ENCODE measurements around the gene NPR1.

DNA sequence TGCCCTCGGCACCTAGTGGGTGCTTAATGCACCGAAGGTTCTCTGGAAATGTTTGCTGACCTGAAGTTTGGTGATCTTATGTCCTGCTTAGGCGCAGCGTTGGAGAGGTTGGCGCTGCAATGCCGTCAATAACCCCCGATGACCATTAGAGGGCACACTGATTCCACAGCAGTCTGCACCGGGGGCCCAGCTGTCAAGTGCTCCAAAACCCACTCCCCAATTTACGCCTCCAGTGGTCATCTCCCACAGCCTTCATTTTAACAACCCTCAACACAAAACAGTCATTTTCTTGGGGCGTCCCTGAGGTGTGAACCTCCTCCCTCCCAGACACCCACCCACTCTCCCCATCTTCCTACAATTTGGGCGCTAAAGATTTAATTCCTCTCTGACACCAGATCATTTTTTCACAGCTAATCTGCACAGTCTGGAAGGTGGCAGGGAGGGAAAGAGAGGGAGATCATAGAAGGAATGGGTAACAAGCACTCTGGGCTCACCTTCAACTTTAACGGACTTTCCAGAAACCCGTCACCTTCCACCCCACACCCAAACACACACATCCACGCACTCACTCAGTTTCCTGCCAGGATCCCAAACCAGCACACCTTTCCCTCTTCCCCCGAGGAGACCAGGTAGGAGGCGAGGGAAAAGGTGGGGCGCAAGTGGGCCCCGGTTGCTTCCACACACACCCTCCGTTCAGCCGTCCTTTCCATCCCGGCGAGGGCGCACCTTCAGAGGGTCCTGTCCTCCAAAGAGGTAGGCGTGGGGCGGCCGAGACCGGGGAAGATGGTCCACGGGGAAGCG, 570 bp upstream of the NPR1 start:
- TF ChIP-seq, protein P1, sequence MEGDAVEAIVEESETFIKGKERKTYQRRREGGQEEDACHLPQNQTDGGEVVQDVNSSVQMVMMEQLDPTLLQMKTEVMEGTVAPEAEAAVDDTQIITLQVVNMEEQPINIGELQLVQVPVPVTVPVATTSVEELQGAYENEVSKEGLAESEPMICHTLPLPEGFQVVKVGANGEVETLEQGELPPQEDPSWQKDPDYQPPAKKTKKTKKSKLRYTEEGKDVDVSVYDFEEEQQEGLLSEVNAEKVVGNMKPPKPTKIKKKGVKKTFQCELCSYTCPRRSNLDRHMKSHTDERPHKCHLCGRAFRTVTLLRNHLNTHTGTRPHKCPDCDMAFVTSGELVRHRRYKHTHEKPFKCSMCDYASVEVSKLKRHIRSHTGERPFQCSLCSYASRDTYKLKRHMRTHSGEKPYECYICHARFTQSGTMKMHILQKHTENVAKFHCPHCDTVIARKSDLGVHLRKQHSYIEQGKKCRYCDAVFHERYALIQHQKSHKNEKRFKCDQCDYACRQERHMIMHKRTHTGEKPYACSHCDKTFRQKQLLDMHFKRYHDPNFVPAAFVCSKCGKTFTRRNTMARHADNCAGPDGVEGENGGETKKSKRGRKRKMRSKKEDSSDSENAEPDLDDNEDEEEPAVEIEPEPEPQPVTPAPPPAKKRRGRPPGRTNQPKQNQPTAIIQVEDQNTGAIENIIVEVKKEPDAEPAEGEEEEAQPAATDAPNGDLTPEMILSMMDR (conservative IDR thresholded peaks at IDR 0.05; ENCODE audit: low read length) = peak; percentile 97
- no peak for TF ChIP-seq EZH2phosphoT487 (IDR thresholded peaks at IDR 0.05; ENCODE audit: borderline replicate concordance)

Data from Loucy (cell line).